Measurements from ENCODE around the gene TMOD2.

DNA sequence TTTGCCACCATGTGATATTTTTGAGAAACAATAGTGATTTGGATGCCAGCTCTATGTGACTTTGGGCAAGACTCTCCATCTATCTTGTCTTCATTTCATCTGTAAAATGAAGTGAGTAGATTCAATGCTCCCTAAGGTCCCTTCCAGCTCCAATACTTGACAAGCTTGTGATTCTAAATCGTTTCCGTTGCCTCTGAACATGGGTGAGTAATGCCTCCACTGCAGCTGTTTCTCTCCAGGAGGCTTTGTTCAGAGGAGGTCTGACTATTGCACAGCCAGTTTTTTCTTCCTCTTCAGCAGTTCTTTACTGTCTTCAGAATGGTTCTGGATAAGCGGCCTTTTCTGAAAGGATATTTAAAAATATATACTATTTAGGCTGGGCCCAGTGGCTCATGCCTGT lies 63.2 kb downstream of the TMOD2 start:
- TF ChIP-seq, protein P1, sequence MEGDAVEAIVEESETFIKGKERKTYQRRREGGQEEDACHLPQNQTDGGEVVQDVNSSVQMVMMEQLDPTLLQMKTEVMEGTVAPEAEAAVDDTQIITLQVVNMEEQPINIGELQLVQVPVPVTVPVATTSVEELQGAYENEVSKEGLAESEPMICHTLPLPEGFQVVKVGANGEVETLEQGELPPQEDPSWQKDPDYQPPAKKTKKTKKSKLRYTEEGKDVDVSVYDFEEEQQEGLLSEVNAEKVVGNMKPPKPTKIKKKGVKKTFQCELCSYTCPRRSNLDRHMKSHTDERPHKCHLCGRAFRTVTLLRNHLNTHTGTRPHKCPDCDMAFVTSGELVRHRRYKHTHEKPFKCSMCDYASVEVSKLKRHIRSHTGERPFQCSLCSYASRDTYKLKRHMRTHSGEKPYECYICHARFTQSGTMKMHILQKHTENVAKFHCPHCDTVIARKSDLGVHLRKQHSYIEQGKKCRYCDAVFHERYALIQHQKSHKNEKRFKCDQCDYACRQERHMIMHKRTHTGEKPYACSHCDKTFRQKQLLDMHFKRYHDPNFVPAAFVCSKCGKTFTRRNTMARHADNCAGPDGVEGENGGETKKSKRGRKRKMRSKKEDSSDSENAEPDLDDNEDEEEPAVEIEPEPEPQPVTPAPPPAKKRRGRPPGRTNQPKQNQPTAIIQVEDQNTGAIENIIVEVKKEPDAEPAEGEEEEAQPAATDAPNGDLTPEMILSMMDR (IDR thresholded peaks at IDR 0.05; ENCODE audit: insufficient read depth, low read depth, low read length) = no peak
- TF ChIP-seq EZH2 (IDR thresholded peaks at IDR 0.05; ENCODE audit: insufficient read depth, low read length) = no peak

All from astrocyte (in vitro differentiated cells and primary cell).